ENCODE measurements around the gene ANKS3.

GRCh38 chr16:4778050-4778392 lies 44.0 kb upstream of the ANKS3 start:
- TF ChIP-seq EZH2 (IDR thresholded peaks at IDR 0.05; ENCODE audit: borderline replicate concordance, low read depth, low read length, severe bottlenecking): no peak
- no peak for TF ChIP-seq POLR2A (IDR thresholded peaks at IDR 0.05; ENCODE audit: low read depth, low read length)
- no peak for TF ChIP-seq CTCF (IDR thresholded peaks at IDR 0.05; ENCODE audit: extremely low read depth in 1 of 2, insufficient read depth in 1 of 2, low read depth in 1 of 2, low read length in 2 of 2)
- no peak for TF ChIP-seq MAX (IDR thresholded peaks at IDR 0.05; ENCODE audit: insufficient read depth, insufficient read length)
